HG03280 (cell line): ENCODE measurements around the gene ARMC5.
"Not testable (repeated sequence)": the region's sequence is repeated elsewhere in the genome, so short reads cannot be mapped to it uniquely, and the experiment has no call there.

Experiments
- ATAC-seq: cut with Tn5 transposase; IDR thresholded peaks from one replicate; pipeline ENCODE4 v1.9.1; 2021; ENCODE audit warnings: mild to moderate bottlenecking, moderate library complexity; ENCODE audit not compliant: unreplicated experiment

The ARMC5 gene, protein sequence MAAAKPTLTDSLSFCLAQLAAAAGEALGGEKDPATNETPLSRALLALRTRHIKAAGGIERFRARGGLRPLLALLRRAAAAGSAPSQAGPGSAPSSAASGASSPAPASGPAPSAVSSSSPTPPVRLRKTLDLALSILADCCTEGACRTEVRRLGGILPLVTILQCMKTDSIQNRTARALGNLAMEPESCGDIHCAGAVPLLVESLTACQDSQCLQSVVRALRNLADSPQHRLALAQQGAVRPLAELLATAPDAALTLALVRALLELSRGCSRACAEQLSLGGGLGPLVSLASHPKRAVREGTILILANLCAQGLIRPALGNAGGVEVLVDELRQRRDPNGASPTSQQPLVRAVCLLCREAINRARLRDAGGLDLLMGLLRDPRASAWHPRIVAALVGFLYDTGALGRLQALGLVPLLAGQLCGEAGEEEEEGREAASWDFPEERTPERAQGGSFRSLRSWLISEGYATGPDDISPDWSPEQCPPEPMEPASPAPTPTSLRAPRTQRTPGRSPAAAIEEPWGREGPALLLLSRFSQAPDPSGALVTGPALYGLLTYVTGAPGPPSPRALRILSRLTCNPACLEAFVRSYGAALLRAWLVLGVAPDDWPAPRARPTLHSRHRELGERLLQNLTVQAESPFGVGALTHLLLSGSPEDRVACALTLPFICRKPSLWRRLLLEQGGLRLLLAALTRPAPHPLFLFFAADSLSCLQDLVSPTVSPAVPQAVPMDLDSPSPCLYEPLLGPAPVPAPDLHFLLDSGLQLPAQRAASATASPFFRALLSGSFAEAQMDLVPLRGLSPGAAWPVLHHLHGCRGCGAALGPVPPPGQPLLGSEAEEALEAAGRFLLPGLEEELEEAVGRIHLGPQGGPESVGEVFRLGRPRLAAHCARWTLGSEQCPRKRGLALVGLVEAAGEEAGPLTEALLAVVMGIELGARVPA

GRCh38 chr16:31458844-31459686 is at the start of gene ARMC5:
ARMC5 (plus strand) TSS chr16:31459501; CDS start chr16:31459525, 24 bp downstream.
- peak; percentile 69 for ATAC-seq

- no peak for ATAC-seq
These were observed 49.2 kb upstream of the ARMC5 start for GRCh38 chr16:31410082-31410481.

DNA sequence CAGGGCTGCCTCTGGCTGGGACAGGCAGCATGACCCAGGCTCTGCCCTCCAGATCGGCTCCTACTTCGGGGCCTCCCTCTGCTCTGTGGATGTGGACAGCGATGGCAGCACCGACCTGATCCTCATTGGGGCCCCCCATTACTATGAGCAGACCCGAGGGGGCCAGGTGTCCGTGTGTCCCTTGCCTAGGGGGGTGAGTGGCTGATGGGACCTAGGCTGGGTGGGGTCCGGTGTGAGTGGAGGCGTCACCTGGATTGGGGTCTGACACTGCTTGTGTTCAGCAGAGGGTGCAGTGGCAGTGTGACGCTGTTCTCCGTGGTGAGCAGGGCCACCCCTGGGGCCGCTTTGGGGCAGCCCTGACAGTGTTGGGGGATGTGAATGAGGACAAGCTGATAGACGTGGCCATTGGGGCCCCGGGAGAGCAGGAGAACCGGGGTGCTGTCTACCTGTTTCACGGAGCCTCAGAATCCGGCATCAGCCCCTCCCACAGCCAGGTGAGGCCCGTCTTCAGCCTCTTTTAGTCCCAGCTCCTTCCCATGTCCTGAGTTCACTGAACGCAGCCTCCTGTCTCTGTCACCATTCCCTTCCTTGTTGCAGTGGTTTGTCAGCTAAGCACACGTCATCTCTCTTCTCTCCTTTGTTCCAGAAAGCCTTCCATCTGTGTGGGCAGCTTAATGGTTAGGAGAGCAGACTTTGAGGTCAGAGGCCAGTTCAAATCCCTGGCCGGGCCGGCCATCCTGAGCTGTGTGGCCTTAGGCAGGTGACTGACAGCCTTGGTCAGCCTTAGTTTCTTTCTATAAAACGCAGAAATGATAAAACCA is 48.1 kb upstream of the ARMC5 start:
- ATAC-seq, result no peak

GRCh38 chr16:31412750-31413149 is 46.6 kb upstream of the ARMC5 start:
- no peak for ATAC-seq

DNA sequence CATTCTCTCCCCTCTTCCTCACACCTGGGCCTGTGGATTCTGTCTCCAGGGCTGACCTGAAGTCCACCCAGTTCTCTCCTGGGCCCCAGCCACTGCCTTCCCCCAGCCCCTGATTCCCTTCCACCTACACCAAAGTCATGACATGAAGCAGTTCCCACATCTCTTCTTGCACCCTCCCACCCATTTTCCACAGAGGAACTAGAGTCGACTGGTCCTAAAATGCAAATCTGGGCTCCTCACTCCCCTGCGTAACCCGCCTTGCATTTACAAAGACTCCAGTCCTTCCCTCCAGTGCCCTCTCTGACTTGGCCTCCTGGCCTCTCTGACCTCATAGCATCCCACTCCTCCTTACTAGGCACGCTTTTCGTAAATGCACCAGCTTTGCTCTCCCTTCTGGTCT is 45.9 kb upstream of the ARMC5 start:
- no peak for ATAC-seq

GRCh38 chr16:31413943-31414342 is 45.4 kb upstream of the ARMC5 start:
- ATAC-seq, result no peak

GRCh38 chr16:31414706-31415105 is 44.6 kb upstream of the ARMC5 start:
- no peak for ATAC-seq

GRCh38 chr16:31416371-31416770 is 42.9 kb upstream of the ARMC5 start:
- ATAC-seq, result no peak

- ATAC-seq, result not testable (repeated sequence)
These were observed 42.3 kb upstream of the ARMC5 start for GRCh38 chr16:31417036-31417435.

- ATAC-seq, result no peak
These were observed 41.4 kb upstream of the ARMC5 start for GRCh38 chr16:31417916-31418315.

GRCh38 chr16:31420037-31420436 is 39.3 kb upstream of the ARMC5 start:
- no peak for ATAC-seq

- peak; percentile 54 for ATAC-seq
These were observed 37.7 kb upstream of the ARMC5 start for GRCh38 chr16:31421587-31421986.

- no peak for ATAC-seq
These were observed 36.1 kb upstream of the ARMC5 start for GRCh38 chr16:31423241-31423640.

DNA sequence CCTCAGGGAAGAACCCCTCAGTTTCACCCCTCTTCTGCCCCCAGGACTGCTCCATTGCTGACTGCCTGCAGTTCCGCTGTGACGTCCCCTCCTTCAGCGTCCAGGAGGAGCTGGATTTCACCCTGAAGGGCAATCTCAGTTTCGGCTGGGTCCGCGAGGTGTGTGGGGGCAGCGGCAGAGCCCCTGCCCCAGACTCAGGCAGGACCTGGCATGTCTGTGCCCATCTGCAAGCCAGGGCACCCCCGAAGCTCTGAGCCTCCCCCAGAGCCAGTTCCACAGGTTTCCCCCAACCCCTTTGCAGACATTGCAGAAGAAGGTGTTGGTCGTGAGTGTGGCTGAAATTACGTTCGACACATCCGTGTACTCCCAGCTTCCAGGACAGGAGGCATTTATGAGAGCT is 35.5 kb upstream of the ARMC5 start:
- ATAC-seq, result no peak

- no peak for ATAC-seq
These were observed 31.6 kb upstream of the ARMC5 start for GRCh38 chr16:31427441-31428278.

DNA sequence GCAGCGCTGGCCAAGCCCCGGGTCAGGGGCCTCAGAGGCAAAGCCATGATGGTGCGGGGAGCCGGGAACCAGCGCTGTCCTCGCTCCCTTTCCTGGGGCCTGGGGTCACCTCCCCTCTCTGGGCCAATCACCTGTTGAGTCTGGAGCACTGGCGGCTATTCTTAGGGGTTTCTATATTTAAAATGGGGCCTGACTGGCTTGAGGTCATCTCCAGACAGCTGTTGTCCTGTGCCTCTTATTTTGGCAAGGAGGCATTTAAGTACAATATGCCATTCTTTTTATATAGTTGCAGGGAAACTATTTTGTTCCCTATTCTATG is 31.1 kb upstream of the ARMC5 start, which contains the start of gene COX6A2:
COX6A2 (minus strand) TSS at position 82 of the 319 bp plus-strand sequence; CDS start at position 47, 35 bp downstream.
- no peak for ATAC-seq

- ATAC-seq, result no peak
These were observed 30.6 kb upstream of the ARMC5 start for GRCh38 chr16:31428638-31429247.

DNA sequence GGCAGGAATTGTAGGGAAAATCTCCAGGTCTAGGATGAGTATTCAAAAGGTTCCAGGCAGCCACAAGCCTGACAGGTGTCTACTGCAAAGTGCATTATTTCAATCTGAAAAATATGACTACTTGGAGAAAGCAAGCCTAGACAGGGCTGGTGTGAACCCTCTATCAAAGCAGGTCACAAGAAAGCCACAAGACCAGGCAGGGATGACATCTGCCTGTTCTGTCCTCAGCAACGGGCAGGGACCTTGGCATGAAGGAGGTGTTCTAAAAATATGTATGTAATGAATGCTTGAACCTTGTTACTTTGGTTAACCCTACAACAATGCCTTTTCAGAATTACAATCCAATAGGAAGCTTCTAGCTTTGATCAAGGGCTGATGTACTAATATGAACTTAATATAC is 30.0 kb upstream of the ARMC5 start:
- ATAC-seq, result no peak

DNA sequence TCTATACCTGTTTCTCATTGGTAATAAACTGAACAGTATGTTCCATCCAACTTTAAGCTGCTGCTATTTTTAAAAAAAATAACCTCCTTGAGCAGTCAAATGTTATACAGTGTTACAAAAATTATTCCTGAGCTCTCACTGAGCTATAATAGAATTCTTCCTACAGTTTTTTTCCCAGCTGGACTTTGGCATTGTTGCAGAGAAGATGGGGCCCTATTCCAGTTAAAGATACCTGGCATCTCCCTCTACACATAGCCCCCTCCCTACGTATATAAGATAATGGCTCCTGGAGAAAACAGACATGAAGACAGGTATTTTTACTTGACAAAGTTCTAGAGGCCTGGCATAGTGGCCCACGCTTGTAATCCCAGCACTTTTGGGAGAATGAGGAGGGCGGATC is 29.5 kb upstream of the ARMC5 start:
- no peak for ATAC-seq
